Fibroblast of skin of abdomen (primary cell): ENCODE results near the gene NCR2. TPM values are rescaled to one million over a fixed set of nuclear protein-coding genes. Genes with fewer than 3 reads are reported as not detected.
"Not testable (repeated sequence)": the region's sequence is repeated elsewhere in the genome, so short reads cannot be mapped to it uniquely, and the experiment has no call there.

Source experiments
- DNase-seq: peaks from one replicate; pipeline ENCODE4 v3.0.0-alpha.2; 2013
- polyA plus RNA-seq, 2 experiments: library from polyadenylated mRNA; unstranded; fragments of 120-200 nt; gene quantifications; one replicate each; pipeline ENCODE4 v1.2.1, GENCODE V29; 2013; ENCODE audit not compliant: insufficient read length in 2 of 2

NCR2 gene
- polyA plus RNA-seq (2013, experiment 1 of 2; ENCODE audit: insufficient read length), result not detected
- polyA plus RNA-seq (2013, experiment 2 of 2; ENCODE audit: insufficient read length), result not detected

GRCh38 chr6:41335296-41335695, at the start of gene NCR2:
NCR2 (plus strand) TSS chr6:41335608; CDS start chr6:41335877, 269 bp downstream.
- no peak for DNase-seq

GRCh38 chr6:41286544-41287346, 48.7 kb upstream of the NCR2 start, which contains the start of gene TREM1:
TREM1 (minus strand) TSS chr6:41286682; CDS start chr6:41286655, 27 bp downstream.
- peak; percentile 47 for DNase-seq

- DNase-seq, result no peak
Measured at GRCh38 chr6:41288030-41288753, 47.2 kb upstream of the NCR2 start.

GRCh38 chr6:41288754-41289129, 46.7 kb upstream of the NCR2 start:
- DNase-seq, result no peak

GRCh38 chr6:41289815-41290214, 45.6 kb upstream of the NCR2 start:
- no peak for DNase-seq

- no peak for DNase-seq
Measured at GRCh38 chr6:41291717-41292116, 43.7 kb upstream of the NCR2 start.

GRCh38 chr6:41294214-41294872, 41.1 kb upstream of the NCR2 start:
- DNase-seq, result no peak

- DNase-seq, result not testable (repeated sequence)
Measured at GRCh38 chr6:41297248-41297647, 38.2 kb upstream of the NCR2 start.

- no peak for DNase-seq
Measured at GRCh38 chr6:41298785-41299502, 36.5 kb upstream of the NCR2 start.

- DNase-seq, result no peak
Measured at GRCh38 chr6:41302638-41303037, 32.8 kb upstream of the NCR2 start.

GRCh38 chr6:41306187-41306854, 29.1 kb upstream of the NCR2 start:
- peak; percentile 32 for DNase-seq

GRCh38 chr6:41315203-41315602, 20.2 kb upstream of the NCR2 start:
- DNase-seq, result no peak

- DNase-seq, result no peak
Measured at GRCh38 chr6:41315943-41316620, 19.3 kb upstream of the NCR2 start.

- no peak for DNase-seq
Measured at GRCh38 chr6:41318261-41318653, 17.2 kb upstream of the NCR2 start.

- DNase-seq, result peak; percentile 75
Measured at GRCh38 chr6:41318654-41319565, 16.5 kb upstream of the NCR2 start.

- no peak for DNase-seq
Measured at GRCh38 chr6:41321183-41321582, 14.2 kb upstream of the NCR2 start.

GRCh38 chr6:41325446-41326066, 9.9 kb upstream of the NCR2 start:
- no peak for DNase-seq

- DNase-seq, result no peak
Measured at GRCh38 chr6:41326092-41326491, 9.3 kb upstream of the NCR2 start.

- DNase-seq, result no peak
Measured at GRCh38 chr6:41327177-41327576, 8.2 kb upstream of the NCR2 start.
